Measurements from ENCODE around the gene LY86. TPM values are rescaled to one million over a fixed set of nuclear protein-coding genes. Genes with fewer than 3 reads are reported as not detected.
"Not testable (repeated sequence)": the region's sequence is repeated elsewhere in the genome, so short reads cannot be mapped to it uniquely, and the experiment has no call there.

Gene LY86
- total and polyA plus RNA-seq, 8 donors: 0.16 to 6.1 (median 0.59) TPM; not detected in 1

GRCh38 chr6:6605873-6606272, 17.4 kb downstream of the LY86 start:
- ATAC-seq (no peak), DNase-seq (no peak), FAIRE-seq (no peak)
- Histone ChIP-seq H3K4me1 (no peaks in the 10 kb centered on the region), H3K9me3 (no peaks in the 10 kb centered on the region), H3K36me3 (no peaks in the 10 kb centered on the region), H3K4me3 (no peak overlapping the region), H3K27me3 (no peaks in the 10 kb centered on the region), H3K27ac (no peak overlapping the region)
- intact Hi-C loops (cut with DNase I): no loop called here
- WGBS, 2 donors: 82 to 86% methylated on average over 13 of the region's 13 CpGs
- TF ChIP-seq, protein P1, sequence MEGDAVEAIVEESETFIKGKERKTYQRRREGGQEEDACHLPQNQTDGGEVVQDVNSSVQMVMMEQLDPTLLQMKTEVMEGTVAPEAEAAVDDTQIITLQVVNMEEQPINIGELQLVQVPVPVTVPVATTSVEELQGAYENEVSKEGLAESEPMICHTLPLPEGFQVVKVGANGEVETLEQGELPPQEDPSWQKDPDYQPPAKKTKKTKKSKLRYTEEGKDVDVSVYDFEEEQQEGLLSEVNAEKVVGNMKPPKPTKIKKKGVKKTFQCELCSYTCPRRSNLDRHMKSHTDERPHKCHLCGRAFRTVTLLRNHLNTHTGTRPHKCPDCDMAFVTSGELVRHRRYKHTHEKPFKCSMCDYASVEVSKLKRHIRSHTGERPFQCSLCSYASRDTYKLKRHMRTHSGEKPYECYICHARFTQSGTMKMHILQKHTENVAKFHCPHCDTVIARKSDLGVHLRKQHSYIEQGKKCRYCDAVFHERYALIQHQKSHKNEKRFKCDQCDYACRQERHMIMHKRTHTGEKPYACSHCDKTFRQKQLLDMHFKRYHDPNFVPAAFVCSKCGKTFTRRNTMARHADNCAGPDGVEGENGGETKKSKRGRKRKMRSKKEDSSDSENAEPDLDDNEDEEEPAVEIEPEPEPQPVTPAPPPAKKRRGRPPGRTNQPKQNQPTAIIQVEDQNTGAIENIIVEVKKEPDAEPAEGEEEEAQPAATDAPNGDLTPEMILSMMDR (IDR thresholded peaks at IDR 0.05): no peak

- H3K27ac ChIP-seq; DNase-seq; FAIRE-seq; intact Hi-C loops (cut with DNase I); ATAC-seq; H3K4me1 ChIP-seq; H3K36me3 ChIP-seq; H3K27me3 ChIP-seq; H3K9me3 ChIP-seq; H3K4me3 ChIP-seq: not testable (repeated sequence)
- WGBS, 2 donors: 94% methylated on average over 43 to 47 of the region's 47 CpGs
Observed at GRCh38 chr6:6606391-6607030, 18.0 kb downstream of the LY86 start.

- DNase-seq: no peak
- Histone ChIP-seq H3K4me3 (no peak overlapping the region), H3K4me1 (no peaks in the 10 kb centered on the region), H3K36me3 (no peaks in the 10 kb centered on the region), H3K27me3 (no peaks in the 10 kb centered on the region), H3K9me3 (no peaks in the 10 kb centered on the region), H3K27ac (no peak overlapping the region)
- no peak for FAIRE-seq
- intact Hi-C loops (cut with DNase I): no loop called here
- no peak for ATAC-seq
- WGBS, 2 donors: 74 to 76% methylated on average over 2 of the region's 2 CpGs
- TF ChIP-seq, protein P1 (IDR thresholded peaks at IDR 0.05): no peak
Observed at GRCh38 chr6:6609450-6609849, 20.9 kb downstream of the LY86 start.

GRCh38 chr6:6610031-6610591, 21.6 kb downstream of the LY86 start:
- no peak overlapping the region for H3K4me3 ChIP-seq
- H3K27ac ChIP-seq: no peak overlapping the region
- intact Hi-C loops (cut with DNase I): no loop called here
- H3K9me3 ChIP-seq: no peaks in the 10 kb centered on the region
- ATAC-seq: peak in 1 of 4 donors; percentile 30
- 89 to 90% methylated on average over 10 of the region's 10 CpGs for WGBS, 2 donors
- no peaks in the 10 kb centered on the region for H3K4me1 ChIP-seq
- FAIRE-seq: no peak
- TF ChIP-seq, protein P1 (IDR thresholded peaks at IDR 0.05): no peak
- DNase-seq: no peak
- H3K36me3 ChIP-seq: no peaks in the 10 kb centered on the region
- H3K27me3 ChIP-seq: no peaks in the 10 kb centered on the region

DNA sequence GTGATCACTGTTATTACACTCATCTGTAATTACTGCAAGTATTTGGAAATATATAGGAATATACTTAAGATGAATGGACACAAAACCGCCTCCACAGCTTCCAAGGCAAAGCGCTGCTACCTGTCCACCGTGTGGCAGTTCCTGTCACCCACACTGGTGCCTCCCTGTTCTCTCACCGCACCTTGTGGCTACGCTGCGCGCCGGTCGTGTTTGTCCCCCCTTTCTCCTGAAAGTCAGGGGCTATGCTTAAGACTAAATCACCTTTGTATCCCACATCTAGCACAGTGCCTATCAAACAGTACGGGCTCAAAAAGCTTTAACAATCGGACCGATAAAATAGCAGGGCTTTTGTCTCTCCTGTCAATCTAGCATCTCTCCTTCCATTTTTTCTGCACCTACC, 23.0 kb downstream of the LY86 start:
- DNase-seq (no peak), ATAC-seq (no peak), FAIRE-seq (no peak)
- intact Hi-C loops (cut with DNase I): no loop called here
- TF ChIP-seq, protein P1 (IDR thresholded peaks at IDR 0.05): no peak
- Histone ChIP-seq H3K9me3 (no peaks in the 10 kb centered on the region), H3K27me3 (no peaks in the 10 kb centered on the region), H3K4me3 (no peak overlapping the region), H3K36me3 (no peaks in the 10 kb centered on the region), H3K4me1 (no peaks in the 10 kb centered on the region), H3K27ac (no peak overlapping the region)
- 84 to 85% methylated on average over 12 of the region's 12 CpGs for WGBS, 2 donors

All from pancreas (tissue), 10 donors.